Stimulated activated CD4-positive, alpha-beta T cell treated with anti-CD3 and anti-CD28 coated beads, Interleukin-1b, Interleukin-23, amount 100 ng/mL, for 24 hours (primary cell): ENCODE measurements around the gene NID1.

ENCODE experiments used
- DNase-seq, 4 experiments: peaks; one replicate each; pipeline ENCODE4 v3.0.0-alpha.2; 2020; ENCODE audit warnings: low read depth in 4 of 4, low spot score in 1 of 4

The NID1 gene, protein sequence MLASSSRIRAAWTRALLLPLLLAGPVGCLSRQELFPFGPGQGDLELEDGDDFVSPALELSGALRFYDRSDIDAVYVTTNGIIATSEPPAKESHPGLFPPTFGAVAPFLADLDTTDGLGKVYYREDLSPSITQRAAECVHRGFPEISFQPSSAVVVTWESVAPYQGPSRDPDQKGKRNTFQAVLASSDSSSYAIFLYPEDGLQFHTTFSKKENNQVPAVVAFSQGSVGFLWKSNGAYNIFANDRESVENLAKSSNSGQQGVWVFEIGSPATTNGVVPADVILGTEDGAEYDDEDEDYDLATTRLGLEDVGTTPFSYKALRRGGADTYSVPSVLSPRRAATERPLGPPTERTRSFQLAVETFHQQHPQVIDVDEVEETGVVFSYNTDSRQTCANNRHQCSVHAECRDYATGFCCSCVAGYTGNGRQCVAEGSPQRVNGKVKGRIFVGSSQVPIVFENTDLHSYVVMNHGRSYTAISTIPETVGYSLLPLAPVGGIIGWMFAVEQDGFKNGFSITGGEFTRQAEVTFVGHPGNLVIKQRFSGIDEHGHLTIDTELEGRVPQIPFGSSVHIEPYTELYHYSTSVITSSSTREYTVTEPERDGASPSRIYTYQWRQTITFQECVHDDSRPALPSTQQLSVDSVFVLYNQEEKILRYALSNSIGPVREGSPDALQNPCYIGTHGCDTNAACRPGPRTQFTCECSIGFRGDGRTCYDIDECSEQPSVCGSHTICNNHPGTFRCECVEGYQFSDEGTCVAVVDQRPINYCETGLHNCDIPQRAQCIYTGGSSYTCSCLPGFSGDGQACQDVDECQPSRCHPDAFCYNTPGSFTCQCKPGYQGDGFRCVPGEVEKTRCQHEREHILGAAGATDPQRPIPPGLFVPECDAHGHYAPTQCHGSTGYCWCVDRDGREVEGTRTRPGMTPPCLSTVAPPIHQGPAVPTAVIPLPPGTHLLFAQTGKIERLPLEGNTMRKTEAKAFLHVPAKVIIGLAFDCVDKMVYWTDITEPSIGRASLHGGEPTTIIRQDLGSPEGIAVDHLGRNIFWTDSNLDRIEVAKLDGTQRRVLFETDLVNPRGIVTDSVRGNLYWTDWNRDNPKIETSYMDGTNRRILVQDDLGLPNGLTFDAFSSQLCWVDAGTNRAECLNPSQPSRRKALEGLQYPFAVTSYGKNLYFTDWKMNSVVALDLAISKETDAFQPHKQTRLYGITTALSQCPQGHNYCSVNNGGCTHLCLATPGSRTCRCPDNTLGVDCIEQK

DNA sequence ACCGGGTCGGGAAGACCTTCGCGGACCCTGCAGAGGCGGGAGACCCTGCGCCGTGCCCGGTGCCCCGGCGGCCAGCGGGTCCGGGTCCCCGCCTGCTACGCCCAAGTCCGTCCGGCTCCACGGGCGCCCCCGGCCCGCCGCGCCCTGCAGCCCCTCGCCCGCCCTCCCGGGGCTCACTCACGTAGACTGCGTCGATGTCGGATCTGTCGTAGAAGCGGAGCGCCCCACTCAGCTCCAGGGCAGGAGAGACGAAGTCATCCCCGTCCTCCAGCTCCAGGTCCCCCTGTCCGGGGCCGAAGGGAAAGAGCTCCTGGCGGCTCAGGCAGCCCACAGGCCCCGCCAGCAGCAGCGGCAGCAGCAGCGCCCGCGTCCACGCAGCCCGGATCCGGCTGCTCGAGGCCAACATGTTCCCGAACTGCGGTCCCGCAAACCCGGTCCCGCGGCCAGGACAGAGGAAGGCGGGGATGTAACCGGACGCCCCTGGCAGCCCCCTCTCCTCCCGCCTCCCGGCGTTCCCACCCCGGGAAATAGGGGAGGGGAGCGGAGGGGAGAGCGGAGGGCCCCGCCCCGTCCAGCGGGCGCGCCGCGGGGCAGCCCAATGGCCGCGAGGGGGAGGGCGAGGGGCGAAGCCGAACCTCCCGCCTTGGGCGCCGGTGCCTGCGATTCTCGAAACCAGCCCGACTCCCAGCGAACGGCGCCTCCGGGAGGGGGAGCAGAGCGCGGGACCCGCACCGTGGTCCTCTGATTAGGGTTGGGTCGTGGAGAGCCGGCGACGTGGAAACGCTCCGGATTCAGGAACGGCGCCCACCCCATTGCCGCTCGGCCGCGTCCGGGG, at the start of gene NID1:
TSS of gene NID1 (minus strand) at position 417 of the 835 bp plus-strand sequence. CDS start at position 406, 11 bp downstream.
- DNase-seq, result no peak

DNA sequence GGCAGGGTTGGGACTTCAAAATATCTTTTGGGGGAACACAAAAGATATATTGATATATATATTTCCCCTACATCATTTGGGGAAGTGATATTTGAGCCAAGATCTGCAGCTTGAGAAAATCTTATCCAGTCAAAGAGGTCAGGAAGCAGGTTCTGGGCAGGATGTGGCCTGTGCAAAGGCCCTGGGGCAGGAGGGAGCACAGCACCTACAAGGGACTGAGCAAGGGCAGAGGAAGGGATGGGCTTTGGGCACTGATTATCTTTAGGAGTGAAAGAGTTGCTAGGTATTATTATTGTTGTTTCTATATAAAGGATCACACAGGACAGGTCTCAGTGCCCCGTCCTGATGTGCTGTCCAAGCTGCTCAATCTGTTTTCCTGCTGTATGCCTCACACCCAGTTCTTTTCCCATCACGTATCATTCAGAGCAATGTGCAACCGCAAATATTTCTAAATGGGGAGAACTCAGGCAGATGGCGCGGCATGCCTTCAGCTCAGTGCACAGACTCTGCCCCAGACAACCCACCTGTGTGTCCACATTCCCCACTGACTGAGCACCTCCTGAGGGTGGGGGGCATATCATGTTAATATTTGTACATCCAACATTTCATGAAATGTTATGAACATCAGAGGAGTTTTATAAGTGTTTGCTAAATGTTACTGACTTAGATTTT, 49.3 kb upstream of the NID1 start:
- DNase-seq, result no peak

DNA sequence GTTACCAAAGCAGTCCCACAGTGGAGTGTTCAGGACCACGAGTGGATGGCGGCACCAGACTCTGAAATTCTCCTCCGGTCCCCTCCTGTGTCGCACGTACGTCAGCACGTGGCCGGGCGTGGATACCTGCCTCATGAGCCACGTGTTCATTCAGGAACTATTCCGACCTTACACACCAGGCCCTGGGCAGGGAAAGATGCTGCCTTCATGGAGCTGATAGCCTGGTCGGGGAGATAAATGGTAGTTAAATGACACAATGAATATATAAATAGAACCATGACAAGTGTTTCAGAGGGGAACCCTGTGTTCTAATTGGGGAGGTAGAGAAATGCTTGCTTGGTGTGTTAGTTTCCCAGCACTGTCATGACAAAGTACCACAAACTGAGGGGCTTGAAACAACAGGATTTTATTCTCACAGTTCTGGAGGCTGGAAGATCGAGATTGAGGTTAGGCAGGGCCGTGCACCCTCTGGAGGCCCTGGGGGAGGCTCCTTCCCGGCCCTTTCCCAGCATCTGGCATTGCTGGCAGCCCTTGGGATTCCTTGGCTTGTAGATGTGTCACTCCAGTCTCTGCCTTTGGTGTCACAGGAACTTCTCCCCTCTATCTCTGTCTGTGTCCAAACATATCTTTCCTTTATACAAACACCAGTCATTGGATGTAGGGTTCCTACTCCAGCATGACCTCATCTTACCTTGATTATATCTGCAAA, 48.6 kb upstream of the NID1 start:
- no peak for DNase-seq

DNA sequence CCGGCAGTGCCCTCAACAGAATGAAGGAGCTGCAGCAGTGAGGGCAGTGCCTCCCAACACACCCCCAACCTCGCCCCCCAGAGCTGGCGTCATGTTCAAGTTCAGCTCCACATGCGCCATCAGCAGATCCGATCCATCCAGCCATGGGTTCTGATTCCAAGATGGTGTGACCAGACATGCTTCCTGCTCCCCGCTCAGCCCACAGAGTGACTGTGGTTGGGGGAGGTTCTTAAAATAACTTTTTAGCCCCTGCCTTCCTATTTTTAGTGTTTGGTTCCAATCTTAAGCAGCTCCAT, 47.4 kb upstream of the NID1 start:
- no peak for DNase-seq

DNA sequence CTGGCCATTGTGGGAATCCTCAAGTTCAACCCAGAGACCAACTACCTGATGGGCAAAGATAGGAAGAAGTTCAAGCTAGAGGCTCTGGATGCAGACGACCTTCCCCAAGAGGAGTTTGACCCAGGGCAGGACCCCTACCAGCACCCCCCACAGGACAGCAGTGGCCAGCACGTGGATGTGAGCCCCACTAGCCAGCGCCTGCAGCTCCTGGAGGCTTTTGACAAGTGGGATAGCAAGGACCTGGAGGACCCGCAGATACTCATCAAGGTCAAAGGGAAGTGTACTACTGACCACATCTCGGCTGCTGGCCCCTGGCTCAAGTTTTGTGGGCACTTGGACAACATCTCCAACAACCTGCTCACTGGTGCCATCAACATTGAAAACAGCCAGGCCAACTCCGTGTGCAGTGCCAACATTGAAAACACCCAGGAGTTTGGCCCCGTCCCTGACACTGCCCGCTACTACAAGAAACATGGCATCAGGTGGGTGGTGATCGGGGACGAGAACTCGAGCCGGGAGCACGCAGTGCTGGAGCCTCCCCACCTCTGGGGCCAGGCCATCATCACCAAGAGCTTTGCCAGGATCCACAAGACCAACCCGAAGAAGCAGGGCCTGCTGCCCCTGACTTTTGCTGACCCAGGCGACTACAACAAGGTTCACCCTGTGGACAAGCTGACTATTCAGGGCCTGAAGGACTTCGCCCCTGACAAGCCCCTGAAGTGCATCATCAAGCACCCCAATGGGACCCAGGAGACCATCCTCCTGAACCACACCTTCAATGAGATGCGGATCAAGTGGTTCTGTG, 46.8 kb upstream of the NID1 start:
- no peak for DNase-seq

DNA sequence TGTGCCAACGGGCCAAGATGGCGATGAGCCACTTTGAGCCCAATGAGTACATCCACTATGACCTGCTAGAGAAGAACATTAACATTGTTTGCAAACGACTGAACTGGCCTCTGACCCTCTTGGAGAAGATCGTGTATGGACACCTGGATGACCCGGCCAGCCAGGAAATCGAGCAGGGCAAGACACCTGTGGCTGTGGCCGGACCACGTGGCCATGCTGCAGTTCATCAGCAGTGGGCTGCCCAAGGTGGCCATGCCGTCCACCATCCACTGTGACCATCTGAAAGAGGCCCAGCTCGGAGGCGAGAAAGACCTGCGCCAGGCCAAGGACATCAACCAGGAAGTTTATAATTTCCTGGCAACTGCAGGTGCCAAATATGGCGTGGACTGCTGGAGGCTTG, 45.2 kb upstream of the NID1 start:
- no peak for DNase-seq

DNA sequence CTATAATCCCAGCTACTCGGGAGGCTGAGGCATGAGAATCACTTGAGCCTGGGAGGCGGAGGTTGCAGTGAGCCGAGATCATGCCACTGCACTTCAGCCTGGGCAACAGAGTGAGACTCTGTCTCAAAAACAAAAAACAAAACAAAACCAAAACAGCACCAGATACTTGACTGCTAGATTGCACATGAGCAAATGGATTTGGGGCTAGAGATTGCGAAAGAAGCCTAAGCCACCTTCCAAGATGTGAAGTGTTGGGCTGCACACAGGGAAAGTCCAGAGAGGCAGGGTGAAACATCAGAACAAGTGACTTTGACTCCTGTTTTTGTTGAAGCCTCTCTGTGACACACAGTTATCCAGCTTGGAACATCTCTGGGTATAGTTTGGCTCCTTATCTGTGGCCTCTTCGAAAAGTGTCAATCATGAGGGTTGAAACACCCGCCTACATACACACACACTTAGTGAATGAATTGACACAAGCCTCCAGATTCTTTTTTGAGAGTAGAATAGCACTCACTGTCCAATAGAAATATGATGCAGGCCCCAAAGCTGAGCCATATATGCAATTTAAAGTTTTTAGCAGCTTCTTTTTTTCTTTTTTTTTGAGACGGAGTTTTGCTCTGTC, 43.2 kb upstream of the NID1 start:
- no peak for DNase-seq

DNA sequence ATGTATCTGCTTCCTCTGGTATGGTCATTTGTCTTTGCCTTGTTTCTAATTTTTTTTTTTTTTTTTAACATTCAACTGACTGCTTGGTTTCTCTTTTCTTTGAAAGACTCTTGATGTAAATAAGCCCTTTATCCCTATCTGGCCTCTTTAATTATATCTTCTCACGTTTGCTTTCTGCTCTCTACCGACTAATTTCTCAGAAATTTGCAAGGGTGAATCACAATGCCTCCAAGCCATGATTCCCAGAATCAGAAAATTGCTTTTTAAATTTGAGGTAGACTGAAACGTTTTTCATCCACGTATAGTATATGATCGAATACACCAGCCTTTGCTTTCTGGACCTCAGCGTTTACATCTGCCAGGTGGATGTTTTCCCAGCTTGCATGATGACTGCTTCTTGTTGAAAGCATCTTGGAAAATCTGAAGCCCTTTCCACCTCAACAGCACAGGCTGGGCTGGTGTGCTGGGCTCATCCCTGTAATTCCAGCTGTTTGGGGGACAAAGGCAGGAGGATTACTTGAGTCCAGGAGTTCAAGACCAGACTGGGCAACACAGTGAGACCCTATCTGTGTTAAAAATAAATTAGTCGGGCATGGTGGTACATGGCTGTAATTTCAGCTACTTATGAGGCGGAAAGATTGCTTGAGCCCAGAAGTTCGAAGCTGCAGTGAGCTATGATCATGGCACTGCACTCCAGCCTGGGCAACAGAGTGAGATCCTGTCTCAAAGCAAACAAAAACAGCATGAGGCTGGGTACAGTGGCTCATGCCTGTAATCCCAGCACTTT, 42.4 kb upstream of the NID1 start:
- DNase-seq, result no peak

DNA sequence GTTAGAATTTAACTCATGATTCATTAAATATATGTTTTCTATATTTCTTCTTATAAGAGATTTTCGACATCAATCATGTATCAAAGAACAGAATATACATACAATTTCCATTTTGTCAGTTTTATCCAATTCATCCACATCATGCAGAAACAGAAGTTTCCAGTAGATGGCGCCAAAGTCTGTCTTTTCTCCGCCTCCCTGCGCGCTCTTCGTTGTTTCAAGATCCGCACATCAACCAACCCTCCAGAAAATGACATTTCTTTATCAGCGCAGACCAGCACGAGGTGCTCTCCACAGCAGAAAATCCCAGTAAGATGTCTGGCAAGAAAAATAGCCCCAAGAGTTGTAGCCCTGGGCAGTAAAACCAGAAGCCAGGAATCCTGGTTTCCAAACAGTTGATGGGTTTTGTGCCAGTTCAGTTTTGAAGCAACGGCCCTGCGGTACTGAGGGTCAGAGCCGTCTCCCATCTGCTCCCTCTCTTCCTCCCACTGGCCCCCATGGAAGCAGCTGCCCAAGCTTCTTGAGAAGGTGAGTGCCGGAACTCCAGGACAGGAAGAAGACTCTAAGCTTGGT, 38.8 kb upstream of the NID1 start:
- DNase-seq, result peak; percentile 14 to 51 (median 30)

DNA sequence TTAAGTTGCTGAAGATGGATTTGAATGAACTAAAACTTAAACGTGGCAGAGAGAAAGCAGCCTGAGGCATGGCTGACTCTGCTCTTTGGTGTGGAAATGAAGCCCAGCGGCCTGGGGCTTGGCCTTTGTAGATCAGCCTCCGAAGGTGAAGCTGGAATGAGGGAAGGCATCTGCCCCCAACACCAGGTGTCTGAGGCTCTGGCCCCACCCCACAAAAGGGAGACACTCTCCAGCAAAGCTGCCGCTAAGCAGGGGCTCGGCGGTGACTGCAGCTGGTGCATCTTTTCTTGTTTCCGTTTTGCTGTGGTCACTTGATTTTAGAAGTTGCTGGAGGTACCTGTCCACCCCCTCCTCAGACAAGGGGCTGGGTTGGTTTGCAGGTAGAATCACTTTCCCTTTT, 38.2 kb upstream of the NID1 start:
- DNase-seq, result no peak

DNA sequence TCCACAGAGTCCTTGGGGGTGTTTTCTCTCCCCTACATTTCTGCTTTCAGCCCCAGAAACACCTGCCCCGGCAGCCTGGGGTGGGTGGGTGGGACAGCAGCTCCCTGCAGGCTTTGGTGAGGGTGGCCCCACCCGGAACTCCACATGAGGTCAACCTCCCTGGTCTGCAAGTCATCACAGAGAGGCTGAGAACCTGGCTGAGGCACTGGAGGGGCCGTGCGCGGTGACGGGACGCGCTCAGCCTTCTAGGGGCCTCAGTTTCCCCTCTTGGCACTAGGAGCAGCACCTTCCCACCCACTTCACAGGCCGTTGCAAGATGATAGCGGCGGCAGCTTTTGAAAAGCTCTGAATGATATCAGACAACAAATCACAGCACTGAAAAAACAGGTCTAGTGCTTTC, 37.7 kb upstream of the NID1 start:
- DNase-seq, result no peak

DNA sequence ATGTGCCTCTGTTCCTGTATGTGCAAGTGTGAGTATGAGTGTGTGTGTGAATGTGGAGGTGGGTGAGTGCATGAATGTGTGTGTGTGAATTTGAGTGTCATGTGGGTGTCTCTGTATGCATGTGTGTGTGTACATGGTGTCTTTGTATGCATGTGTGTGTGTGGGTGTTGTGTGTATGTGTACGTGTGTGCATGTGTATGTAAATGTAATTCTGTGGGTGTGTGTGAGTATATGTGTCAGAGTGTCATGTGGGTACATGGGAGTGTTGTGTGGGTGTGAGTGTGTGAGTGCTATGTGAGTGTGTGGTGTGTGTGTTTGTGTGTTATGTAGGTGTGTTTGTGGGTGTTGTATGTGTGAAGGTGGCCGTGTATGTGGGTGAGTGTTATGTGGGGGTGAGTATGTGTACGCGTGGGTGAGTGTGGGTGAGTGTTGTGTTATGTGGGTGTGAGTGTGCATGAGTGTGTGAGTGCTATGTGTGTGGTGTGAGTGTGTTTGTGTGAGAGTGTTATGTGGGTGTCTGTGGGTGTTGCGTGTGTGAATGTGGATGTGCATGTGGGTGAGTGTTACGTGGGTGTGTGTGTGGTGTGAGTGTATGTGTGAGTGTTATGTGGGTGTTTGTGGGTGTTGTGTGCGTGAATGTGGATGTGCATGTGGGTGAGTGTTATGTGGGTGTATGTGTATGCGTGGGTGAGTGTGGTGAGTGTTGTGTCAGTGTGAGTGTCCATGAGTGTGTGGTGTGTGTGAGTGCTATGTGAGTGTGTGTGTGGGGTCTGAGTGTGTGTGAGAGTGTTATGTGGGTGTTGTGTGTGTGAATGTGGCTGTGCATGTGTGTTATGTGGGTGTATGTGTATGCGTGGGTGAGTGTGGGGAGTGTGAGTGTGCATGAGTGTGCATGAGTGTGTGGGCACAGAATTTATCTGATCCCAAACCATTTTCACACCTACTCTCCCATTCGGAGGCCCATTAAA, 36.6 kb upstream of the NID1 start:
- DNase-seq, result no peak

DNA sequence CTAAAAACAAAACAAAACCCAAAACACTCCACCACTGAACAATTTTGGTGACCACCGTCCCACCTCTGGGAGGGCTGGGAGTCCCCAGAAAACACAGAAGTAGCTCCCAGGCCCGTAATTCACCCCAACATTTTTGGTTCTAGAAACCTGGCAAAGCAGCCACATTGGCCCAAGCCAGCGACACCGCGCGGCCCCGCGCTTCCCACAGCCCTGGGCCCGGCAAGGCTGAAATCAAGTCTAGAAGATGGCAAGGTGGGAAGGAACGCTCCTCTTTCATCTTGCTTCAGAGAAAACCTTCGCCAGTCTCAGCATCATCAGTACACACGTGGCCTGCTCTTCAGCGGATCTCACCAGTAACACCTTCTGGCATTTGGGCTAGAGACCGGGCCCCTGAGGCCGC, 35.9 kb upstream of the NID1 start:
- DNase-seq, result no peak

DNA sequence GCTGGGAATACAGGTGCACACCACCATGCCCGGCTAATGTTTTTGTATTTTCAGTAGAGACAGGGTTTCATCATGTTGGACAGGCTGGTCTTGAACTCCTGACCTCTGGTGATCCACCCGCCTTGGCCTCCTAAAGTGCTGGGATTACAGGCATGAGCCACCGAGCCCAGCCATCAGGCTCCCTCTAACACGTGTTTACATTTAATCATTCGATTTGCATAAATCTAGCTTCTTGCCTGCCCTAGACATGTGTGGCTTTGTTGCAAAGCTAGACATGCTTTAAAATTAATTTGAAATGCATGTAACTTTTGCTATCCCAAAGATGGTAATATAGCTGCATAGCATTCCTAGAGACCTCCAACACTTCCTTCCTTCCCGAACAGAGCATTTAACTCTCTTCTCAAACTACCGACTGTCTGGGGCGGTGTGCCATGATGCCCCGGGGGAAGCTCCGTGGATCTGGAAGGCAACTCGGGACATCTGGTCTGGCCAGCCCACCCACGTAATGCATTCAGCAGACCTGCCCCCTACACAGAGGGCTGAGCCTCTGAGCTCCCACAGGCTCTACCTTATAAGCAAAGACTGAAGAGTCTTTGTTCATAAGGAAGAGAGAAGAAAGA, 34.6 kb upstream of the NID1 start:
- DNase-seq, result no peak

DNA sequence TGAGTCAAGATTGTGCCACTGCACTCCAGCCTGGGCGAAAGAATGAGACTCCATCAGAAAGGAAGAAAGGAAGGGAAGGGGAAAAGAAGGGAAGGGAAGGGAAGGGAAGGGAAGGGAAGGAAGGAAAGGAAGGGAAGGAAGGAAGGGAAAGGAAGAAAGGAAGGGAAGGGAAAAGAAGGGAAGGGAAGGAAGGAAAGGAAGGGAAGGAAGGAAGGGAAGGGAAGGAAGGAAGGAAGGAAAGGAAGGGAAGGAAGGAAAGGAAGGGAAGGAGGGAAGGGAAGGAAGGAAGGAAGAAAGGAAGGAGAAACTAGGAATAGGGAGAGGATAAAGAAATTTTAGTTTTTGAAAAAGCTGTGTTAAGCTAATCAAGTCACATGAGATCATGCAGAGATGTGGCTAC, 33.4 kb upstream of the NID1 start:
- no peak for DNase-seq
